Renal cortex interstitium (tissue), 11 donors: ENCODE data around the gene WNT2B. TPM values are rescaled to one million over a fixed set of nuclear protein-coding genes. Genes with fewer than 3 reads are reported as not detected.

Experiments
- DNase-seq, 11 donors: peaks; one replicate each; pipeline ENCODE4 v3.0.0-alpha.2; 2013; ENCODE audit warnings: low read depth in 9 of 11, low spot score in 4 of 11; ENCODE audit errors: extremely low read depth in 1 of 11
- polyA plus RNA-seq, 3 donors: library from polyadenylated mRNA; unstranded; fragments of 120-200 nt; gene quantifications; one replicate each; pipeline ENCODE4 v1.2.1, GENCODE V29; 2013; ENCODE audit not compliant: insufficient read length in 3 of 3

The WNT2B gene
- polyA plus RNA-seq, 3 donors, result 3.1 to 4.0 (median 3.4) TPM

- no peak for DNase-seq
Measured at GRCh38 chr1:112544751-112545150, 36.0 kb downstream of the WNT2B start.

DNA sequence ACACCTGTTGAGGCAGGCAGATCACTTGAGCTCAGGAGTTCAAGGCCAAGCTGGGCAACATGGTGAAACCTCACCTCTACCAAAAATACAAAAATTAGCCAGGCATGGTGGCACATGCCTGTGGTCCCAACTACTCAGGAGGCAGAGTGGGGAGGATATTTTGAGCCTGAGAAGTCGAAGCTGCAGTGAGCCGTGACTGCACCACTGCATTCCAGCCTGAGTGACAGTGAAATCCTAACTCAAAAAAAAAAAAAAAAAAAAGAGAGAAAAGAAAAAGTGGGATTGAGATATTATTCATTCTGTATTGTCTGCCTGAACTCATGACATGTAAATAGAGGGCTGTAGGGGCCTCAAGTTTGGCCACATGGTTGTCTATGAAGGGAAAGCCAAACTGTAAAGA, 37.3 kb downstream of the WNT2B start:
- no peak for DNase-seq

DNA sequence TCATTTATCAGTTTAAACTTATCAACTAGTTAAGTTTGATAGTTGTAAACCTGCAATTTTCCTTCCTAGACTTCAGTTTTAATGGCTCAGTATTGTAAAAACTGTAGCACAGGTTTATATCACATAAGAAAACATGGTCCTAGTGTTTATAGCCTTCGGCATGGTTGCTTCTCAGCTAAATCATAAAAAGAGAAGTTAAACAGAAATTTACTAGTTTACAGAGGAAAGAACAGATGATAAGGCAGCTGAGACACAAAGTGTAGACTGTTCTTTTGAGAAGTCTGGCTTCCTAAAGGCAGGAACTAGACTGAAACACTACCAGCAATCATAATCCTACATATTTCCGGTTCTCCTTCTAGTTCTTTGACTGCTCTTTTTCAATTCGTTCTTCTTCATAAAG, 39.8 kb downstream of the WNT2B start:
- DNase-seq, result no peak

GRCh38 chr1:112549590-112549989, 40.8 kb downstream of the WNT2B start:
- DNase-seq, result no peak

DNA sequence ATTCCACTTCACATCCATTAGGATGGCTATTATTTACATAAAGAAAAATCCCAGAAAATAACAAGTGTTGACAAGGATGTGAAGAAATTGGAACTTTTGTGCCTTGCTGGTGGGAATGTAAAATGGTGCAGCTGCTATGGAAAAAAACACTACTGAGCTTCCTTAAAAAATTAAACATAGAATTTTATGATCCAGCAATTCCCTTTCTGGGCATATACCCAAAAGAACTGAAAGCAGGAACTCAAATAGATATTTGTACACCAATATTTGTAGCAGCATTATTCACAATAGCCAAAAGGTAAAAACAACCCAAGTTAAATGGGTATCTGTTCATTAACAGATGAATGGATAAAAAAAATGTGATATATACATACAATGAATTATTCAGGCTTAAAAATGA, 45.6 kb downstream of the WNT2B start:
- no peak for DNase-seq

- DNase-seq, result no peak
Measured at GRCh38 chr1:112557385-112557784, 48.6 kb downstream of the WNT2B start.

DNA sequence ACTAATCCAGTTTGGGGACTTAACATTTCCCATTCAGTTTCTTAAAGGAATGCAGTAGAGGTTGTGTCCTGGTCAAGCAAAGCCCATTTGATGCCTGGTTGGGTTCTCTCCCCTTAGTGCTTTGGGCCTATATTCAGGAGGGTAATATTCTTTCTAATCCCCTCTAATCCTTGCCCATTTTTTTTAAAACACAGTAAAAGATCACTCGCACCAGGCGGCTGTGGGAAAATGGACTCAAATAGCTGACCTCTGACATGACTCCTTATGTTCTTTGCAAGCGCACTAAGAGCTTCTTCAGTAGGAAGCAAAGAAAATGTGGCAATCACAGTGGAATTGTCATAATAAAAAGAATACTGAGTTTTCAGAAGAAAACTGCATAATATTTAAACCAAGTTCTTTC, 49.9 kb downstream of the WNT2B start:
- DNase-seq, result no peak

- DNase-seq, result no peak
Measured at GRCh38 chr1:112563341-112563740, 54.6 kb downstream of the WNT2B start.

DNA sequence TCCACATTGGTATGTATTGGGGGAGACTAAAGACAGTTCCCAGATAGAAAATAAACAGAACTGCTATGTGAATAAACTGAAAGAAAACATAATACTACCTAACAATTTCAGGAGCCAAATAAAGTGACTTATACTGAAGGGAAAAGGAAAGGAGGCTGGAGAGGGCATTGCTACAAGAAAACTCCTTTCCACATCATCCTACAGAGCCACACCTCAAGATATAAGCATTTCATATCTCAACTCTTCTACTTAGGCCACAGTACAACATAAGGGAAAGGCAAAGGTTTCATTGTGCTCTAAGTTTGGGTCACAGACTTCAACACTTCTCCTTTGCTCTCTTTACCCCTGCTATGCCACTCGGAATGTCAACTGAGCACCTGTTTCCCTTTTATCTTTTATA, 55.3 kb downstream of the WNT2B start:
- DNase-seq, result no peak

DNA sequence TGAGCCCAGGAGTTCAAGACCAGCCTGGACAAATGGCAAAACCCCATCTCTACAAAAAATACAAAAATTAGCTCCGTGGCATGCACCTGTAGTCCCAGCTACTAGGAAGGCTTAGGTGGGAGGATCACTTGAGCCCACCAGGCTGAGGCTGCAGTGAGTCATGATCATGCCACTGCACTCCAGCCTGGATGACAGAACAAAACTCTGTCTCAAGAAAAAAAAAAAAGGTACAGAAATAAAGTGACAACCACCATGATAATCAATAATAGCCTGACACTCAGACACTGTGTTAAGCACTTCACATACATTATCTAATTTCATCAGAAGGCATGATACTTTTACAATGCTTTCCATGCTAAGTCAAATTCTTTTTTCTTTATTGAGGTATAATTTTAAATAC, 57.0 kb downstream of the WNT2B start:
- no peak for DNase-seq

- DNase-seq, result no peak
Measured at GRCh38 chr1:112575154-112575804, 66.5 kb downstream of the WNT2B start.

GRCh38 chr1:112576240-112576639, 67.5 kb downstream of the WNT2B start:
- DNase-seq, result no peak

Other genes with a start within 250 kb of the WNT2B start
- 10 to 100 TPM; 40.9 to 46.5 (median 43.8) TPM for gene CTTNBP2NL, start 112.8 kb upstream of the WNT2B start, polyA plus RNA-seq
- 10 to 100 TPM; 27.3 to 33.9 (median 30.9) TPM for gene ST7L, start 110.2 kb downstream of the WNT2B start, polyA plus RNA-seq
- 100 to 1,000 TPM; 127 to 146 (median 133) TPM for gene CAPZA1, start 110.9 kb downstream of the WNT2B start, polyA plus RNA-seq
- gene MOV10, start 165.7 kb downstream of the WNT2B start, polyA plus RNA-seq, result 10 to 100 TPM; 74.1 to 83.1 (median 75.1) TPM
- gene RHOC, start 198.2 kb downstream of the WNT2B start, polyA plus RNA-seq, result 100 to 1,000 TPM; 191 to 248 (median 214) TPM
- gene PPM1J, start 206.4 kb downstream of the WNT2B start, polyA plus RNA-seq, result 1 to 10 TPM in 2 of 3 donors, under 1 TPM in 1; 0.79 to 1.7 (median 1.4) TPM